GM03348 (cell line): ENCODE results near the gene NLRP1.

Experiments
- DNase-seq: peaks from one replicate; pipeline ENCODE4 v3.0.0; 2012; ENCODE audit warnings: low spot score

NLRP1 gene

DNA sequence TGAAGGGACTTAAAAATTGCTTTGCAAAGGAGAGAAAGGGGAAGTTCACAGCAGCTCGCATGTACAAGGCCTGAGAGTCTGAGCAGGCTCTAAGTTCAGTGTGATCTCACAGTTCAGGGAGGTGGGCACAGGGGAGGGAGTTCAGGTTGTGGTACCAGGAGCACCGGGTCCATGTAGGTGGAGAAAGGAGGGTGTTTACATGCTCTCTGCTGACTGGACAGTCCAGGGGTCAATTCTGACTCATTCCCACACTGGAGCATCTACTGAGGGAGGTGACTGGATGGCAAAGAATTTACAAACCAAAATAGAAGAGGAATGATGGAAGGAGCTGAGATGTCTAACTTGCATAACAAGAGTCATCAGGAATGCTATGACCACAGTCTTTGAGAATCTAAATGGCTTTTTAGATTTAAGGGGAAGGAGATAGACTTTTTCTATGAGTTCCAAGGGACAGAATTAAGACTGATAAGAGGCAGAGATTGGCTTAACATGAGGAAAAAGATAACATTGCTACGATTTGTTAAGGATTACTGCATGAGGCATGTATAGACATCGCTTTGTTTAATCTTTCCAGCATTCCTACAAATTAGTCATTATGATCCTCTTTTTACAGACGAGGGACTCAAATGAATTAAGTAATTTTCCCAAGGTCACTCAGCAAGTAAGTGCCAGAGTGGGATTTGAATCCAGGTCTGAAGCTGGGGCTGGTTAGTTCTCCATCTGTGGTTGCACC lies 68.1 kb downstream of the NLRP1 start:
- peak; percentile 92 for DNase-seq

DNA sequence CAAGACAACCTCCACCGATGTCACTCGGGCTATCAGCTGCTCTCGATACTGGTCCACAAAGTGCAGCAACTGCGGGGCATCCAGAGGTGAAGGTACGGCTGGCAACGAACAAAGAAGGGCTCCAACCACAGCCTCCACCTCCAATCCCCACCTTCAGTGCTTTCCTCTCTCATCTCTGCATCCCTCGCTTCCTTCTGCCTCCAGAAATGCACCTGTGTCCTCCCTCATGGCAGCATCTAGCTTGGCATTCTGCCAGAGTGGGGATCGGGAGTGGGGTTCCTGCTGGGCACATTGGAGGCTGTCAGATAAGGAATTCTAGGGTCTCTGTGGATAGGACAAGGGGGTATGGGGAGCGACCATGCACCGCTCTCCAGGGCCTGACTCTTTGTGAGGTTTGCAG lies 69.3 kb downstream of the NLRP1 start:
- no peak for DNase-seq

DNA sequence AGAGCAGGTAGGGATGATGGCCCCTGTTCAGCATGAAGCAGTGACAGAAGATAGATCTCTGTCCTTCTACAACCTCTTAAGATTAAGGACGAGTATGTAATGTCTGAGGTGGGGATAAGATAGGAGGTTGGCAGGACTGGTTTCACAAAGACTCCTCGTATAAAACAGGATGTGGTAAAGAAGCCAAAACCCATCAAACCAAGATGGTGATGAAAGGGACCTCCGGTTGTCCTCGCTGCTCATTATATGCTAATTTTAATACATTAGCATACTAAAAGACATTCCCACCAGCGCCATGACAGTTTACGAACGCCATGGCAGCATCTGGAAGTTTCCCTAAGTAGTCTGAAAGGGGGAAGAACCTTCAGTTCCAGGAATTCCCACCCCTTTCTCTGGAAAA lies 70.7 kb downstream of the NLRP1 start:
- DNase-seq, result no peak

DNA sequence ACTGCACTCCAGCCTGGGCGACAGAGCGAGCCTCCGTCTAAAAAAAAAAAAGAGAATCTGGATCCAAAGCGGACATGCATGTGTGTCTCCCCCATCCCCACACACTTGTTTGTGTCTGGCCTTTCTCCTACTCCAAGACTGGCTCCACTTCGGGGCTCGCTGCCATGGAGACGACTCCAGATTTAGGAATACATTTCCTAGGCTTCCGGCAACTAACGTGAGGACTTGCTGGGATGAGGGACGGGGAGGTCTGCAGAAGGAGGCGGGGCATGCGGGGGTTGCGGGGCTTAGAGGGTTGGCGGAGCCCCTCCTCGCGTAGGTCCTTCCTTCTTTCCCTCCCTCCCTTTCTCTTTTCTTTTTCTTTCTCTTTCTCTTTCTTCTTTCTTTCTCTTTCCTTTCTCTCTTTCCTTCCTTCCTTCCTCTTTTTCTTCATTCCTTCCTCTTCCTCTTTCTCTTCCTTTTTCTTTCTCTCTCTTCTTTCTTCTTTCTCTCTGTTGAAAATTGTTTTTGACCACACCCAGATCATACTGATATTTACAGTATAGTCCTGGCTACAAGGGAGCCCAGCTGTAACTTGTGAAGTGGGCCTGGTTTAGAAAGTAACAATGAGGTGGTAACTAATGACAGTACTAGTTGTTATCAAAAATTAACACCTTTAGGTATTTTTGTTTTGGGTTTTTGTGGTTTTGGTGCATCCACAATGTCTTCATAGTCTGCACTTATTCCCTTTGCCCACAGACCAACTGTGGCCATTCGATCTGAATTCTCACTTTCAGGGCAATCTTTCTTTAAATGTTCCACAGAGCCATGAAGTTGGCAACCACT lies 72.7 kb downstream of the NLRP1 start:
- DNase-seq, result no peak

DNA sequence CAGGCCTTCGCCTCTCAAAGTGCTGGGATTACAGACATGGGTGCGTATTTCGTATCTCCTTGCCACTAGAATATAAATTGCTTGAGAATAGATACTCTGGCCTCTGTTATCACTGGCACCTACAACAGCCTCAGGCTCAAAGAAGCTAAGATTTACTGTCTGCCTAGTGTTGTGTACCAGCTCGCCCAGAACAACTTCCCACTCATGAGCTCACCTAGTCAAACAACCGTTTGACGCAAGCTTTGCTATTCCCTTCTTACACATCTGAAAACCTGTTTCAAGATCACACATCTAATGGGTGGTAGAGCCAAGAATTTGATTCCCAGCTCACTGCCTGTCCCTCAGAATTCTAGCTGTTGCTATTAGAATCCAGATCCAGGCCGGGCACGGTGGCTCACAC lies 73.5 kb downstream of the NLRP1 start:
- no peak for DNase-seq

DNA sequence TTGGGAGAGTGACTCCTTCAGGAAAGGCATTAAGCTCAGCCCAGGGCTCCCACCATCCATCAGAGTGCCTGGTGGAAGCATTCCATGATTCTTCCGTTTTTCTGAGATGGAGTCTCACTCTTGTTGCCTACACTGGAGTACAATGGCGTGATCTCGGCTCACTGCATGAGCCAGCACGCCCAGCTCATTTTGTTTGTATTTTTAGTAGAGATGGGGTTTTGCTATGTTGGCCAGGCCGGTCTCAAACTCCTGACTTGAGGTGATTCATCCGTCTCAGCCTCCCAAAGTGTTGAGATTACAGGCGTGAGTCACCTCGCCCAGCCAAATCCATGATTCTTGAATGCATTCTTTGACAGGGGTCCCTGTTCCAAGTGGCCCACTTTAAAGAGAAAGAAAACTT lies 74.8 kb downstream of the NLRP1 start:
- no peak for DNase-seq

DNA sequence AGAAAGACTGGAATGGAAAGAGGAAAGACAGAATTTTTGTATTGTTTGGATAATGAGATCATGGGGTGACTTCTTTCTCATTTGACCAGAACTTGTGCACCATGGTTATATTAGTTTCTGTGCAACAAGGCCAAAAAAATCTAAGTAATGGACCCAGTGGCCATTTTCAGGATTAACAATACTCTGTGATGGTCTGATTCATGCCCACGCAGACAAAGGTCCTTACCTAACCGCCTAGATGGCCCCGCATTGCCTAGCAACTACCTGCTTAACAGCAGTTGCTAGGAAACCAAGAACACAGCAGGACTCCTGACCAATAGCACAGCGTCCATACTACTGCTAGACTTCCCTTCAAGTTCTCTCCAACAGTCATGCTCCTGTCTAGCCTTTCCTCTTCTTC lies 75.5 kb downstream of the NLRP1 start:
- DNase-seq, result no peak

DNA sequence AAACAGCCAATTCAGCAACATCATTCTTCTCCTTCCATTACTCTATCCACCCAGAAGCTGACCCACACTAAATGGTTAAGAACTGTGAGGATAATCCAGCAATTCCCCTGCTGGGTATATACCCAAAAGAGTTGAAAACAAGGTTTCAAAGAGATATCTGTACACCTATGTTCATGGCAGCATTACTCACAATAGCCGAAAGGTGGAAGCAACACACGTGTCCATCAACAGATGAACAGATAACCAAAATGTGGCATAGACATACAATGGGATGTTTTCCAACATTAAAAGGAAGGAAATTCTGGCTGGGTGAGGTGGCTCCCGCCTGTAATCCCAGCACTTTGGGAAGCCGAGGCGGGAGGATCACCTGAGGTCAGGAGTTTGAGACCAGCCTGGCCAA lies 78.0 kb downstream of the NLRP1 start:
- DNase-seq, result no peak

DNA sequence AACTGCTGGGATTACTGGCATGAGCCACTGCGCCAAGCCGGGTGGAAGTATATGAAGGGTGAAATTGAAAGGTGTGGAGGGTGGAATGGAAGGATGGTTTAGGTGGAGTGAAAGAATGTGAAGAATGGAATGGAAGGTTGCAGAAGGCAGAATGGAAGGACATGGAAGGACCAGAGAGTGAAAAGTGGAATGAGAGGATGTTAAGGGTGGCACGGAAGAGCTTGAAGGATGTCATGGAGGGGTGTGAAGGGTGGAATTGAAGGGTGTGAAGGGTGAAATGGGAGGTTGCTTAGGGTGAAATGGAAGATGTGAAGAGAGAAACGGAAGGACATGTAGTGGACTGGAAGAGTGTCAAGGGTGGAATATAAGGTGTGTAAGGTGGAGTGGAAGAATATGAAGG lies 81.8 kb downstream of the NLRP1 start:
- DNase-seq, result no peak

DNA sequence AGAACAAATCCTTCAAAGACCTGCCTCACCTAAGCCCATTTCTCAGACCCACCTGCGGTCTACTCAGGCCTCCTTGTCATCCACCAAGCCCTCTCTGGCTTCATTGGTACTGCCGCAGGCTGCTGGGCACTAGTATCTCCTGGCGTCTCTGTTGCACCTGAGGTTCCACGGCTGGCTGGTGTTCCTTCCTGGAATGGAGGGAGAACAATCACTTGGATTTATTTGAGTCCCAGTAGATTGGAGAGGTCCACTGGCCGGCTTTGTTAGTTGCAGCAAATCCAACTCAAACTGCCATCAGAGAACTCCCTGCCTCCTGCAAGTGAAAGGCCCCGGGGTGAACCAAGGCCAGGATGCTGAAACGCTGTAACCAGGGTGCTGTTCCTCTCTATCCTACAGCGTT lies 82.6 kb downstream of the NLRP1 start:
- DNase-seq, result no peak

DNA sequence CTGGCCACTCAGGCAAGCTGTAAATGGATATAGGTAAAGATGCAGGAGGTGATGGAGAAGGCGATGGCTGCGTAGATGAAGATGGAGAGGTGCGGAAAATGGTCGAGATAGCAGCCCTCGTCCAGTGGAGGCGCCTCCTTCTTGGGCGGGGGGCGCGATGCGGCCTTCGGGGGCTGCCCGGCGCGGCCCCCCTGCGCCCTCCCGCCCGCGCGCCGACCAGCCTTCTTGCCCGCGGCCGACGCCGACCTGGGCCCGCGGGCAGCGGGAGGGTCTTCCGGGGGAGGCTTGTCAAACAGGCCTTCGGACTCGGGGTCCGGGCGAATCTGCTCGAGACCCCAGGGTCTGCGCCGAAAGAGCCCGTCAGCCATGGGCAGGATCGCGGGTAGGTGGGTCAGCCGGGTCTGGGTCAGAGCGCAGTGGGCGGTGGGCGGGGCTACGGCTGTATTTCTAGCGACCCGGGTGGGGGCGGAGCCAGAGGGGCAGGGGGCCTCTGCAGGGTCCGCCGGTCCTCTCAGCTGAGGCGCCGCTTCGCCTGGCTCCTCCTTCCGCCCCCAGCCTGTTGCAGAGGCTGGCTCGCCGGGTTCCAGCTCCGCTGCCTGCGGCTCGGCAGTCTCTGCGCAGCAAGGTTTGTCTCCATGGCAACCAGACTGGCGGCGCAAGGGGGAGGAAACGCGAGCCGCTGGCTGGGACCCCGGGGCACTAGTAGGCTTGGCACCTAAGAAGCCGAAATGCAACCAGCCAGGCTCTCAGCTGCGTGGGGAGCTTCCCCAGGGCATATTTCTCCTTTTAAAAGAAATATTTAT lies 83.5 kb downstream of the NLRP1 start:
- DNase-seq, result peak; percentile 91

DNA sequence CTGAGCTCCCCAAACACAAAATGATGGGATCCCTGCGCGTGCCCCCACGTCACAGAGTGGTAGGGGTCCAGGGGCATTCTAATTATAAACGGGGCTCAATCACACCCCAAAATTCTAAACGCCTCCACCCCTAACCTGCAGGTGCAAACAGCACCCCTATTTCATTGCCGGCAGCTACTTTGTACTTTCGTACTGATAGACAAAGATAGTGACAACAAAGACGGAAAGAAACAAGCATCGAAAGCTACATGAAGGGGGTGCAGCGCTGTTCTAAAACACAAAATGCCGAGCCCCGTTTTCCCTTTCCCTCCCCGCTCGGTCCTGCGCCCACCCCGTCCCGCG lies 84.1 kb downstream of the NLRP1 start:
- DNase-seq, result no peak

DNA sequence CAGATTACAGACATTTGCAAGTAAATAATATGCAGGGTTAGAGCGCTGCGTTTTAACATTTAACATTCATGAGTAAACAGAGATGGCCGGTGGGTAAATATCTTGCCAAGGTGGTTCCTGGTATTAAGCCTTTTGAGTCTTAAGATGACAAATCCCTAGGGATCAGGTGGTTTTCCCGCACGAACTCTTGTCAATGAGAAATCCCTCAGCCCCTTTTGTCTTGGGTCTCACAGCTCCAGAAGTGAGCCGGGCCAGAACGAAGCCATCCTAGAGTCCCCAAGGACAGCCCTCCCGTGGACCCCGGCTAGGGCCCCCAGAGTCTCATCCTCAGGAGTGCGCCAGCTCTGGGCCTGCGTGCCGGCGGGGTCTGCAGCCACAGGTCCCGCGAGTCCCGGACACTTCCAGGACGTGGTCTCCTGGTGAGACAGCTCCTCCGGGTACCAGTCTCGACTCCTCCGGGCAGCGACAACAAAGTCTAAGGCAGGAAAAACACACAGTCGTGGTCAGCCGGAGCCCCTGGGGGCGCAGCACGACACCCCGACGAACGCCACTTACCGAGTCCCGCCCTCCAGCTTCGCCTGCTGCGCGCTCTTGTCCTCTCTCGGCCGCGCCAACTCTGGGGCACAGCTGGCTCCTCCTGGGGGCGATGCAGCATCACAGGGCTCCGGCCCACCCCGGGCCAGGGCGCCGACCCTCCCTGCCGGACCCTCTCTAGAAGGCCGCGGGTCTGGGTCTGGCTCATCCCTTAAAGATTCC lies 84.7 kb downstream of the NLRP1 start:
- DNase-seq, result peak; percentile 24

DNA sequence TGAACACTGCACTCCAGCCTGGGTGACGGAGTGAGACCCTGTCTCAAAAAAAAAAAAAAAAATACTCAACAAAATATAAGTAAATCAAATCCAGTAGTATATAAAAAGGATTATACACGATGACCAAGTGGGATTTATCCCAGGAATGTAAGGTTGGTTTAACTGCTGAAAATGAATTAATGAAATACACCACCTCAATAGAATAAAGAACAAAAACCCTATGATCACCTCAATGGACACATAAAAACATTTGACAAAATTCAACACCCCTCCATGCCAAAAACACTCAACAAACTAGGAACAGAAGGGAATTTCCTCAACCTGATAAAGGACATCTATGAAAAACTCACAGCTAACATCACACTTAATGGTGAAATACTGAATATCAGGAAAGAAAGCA lies 91.3 kb downstream of the NLRP1 start:
- no peak for DNase-seq

DNA sequence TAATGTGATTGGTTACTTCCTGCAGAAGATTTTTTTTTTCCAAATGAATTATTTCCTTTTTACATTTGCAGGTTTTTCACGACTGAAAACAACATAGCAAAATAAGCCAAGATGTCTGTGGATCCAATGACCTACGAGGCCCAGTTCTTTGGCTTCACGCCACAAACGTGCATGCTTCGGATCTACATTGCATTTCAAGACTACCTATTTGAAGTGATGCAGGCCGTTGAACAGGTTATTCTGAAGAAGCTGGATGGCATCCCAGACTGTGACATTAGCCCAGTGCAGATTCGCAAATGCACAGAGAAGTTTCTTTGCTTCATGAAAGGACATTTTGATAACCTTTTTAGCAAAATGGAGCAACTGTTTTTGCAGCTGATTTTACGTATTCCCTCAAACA lies 95.6 kb downstream of the NLRP1 start:
- DNase-seq, result no peak

DNA sequence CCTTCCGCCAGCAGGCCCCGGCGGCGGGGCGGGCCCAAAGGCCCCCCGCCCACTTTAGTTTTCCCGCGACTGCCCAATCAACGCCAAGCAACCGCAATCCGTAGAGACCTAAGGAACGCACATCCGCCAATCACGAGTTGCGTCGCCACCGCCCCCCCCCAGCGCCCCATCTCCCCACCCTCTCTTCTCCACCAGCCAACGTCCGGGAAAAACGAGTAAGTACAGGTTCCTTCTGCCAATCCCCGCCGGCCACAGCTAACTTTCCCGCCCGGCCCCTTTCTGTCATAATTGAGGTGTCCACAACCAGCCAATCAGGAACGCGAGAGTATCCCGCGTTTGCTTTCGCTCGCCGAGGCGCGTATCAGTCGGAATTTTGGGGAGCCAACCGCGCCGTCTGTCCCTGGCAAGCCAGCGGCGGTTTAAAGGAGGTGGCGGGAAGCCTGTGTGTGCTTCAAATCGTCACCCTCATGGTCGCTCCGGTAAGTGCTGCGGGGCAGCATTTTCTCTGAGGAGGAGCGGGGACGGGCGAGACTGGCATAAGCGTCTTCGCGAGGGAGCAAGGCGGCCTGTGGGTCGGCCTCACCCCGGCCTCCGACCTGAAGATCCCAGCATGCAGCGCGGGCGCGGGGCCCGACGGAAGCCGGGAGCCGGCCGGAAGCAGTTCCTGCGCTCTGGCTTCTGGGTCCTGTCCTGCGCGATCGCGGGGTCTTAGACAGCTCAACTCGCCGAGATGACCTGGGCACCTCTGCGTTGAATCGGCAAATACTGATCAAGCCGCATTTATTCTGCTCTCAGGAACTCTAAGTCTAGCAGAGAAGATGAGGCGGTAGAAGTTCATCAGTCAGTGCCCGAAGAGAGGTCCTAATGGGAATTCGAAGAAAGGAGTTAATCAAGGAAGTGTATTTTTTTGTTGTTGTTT lies 97.8 kb downstream of the NLRP1 start, which contains the start of gene MIS12:
Gene MIS12, plus strand, starts transcription at position 361 of the 919 bp plus-strand sequence. CDS start 2,297 bp downstream, outside the sequence.
- peak; percentile 99 for DNase-seq

DNA sequence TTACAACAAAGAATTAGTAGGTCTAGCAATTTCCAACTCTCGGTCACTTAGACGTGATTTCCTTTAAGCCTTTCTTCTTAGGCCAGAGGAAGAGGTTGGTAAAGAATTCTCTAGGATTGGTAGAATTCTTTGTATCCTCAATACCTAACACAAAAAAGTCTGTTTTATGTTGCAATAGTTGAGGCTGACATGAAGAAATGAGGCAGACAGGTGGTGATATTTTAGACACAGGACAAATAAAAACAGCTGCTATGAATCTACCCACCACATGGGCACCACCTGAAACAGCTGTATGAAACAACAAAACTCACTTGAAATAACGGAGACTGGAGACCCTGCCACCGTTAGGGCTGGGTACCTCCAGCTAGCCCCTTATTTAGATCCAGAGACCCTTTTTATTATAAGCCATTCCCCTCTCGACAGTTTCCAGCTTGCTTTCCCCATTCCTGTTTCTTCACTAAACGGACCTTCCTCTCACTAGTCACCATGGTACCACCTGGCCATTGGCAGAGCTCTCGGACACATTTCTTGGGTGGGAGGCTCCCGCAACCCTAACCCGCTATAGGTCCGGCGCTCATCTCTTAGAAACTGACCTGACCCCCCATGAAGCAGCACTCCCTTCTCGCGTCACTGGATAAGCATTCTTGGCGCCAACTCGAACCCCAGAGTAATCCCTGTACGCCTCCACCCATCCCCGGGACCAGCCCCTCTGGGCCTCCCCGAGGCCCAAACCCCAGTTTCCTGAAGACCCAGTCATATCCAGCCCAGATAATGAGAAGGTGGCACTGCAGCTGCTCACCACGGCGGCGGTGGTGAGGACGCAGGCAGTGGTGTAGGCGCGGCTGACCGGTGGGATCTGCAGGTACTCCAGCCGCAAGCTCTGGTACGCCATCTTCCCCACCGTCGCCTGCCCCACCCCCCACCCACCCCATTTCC lies 98.8 kb downstream of the NLRP1 start, which contains the start of gene DERL2:
Gene DERL2, minus strand, starts transcription at position 909 of the 936 bp plus-strand sequence. Its CDS starts 17 bp downstream, at position 892.
- DNase-seq, result no peak

DNA sequence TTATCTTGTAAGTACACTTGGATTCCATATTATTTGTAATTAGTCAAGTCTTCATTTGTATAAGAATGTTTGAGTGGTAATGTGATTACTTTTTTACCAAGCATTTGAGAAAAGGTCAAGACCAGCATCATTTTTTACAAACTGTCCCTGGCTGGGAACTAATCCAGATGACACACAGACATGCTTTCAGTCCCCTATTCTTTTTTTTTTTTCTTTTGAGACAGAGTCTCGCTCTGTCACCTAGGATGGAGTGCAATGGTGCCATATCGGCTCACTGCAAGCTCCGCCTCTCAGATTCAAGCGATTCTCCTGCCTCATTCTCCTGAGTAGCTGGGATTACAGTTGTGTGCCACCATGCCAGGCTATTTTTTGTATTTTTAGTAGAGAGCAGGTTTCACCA lies 102.9 kb downstream of the NLRP1 start:
- DNase-seq, result no peak

DNA sequence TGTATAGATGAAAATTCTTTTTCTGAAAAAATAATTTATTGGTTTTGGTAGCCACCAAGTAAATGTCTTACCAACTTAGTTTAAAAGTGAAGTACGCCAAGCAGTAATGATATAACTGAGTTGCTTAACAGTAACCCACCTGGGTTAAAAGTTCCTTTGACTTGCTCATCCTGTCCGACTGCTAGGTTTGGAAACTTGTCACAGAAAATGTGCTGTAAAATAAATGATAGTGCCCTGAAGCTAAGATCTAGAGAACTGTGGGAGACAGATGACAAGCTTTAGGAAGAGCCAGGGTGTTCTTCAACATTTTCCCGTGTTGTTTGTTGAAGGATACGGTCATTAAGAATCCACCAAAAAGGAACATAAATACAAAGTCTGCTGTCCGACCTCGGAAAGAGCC lies 103.3 kb downstream of the NLRP1 start:
- no peak for DNase-seq

DNA sequence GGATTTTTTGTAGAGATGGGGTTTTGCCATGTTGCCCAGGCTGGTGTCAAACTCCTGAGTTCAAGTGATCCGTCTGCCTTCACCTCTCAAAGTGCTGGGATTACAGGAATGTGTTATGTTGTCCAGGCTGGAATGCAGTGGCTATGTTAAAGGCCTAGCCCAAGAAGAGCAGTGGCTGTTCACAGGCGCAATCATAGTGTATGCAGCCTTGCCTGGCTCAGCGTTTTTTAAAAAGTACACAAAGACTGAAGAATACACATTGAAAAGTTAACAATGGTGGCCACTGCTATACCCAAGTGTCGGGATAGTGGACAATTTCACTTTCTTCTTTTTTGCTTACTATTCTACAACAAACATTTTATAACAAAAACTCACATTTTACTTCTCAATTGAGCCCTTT lies 105.3 kb downstream of the NLRP1 start:
- DNase-seq, result no peak
